ENCODE results near the gene SNX21. TPM values are rescaled to one million over a fixed set of nuclear protein-coding genes. Genes with fewer than 3 reads are reported as not detected.

The SNX21 gene
- total RNA-seq, 4 donors from 2014 or later = 36.7 to 222 (median 63.0) TPM

DNA sequence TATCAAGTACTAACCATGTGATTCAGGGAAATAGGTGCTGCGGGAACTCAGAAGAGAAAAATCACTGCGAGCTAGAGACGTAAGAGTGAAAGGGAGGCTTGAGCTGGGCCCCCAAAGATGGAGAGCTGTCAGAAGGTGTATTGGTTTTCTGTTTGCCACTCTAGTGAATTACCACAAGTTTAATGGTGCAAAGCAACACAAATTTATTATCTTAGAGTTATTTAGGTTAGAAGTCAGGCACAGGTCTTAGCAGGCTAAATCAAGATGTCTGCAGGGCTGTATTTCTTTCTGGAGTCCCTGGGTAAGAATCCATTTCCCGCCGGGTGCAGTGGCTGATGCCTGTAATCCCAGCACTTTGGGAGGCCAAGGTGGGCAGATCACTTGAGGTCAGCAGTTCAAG is 26.3 kb downstream of the SNX21 start:
- peaks cover 13 to 73% (median 36%) of the 10 kb centered on the region in 4 donors for H3K4me1 ChIP-seq
- H3K4me3 ChIP-seq = no peak overlapping the region
- H3K27me3 ChIP-seq = no peaks in the 10 kb centered on the region
- no peaks in the 10 kb centered on the region for H3K9me3 ChIP-seq
- TF ChIP-seq CTCF (IDR thresholded peaks at IDR 0.05) (no peak), POLR2A (IDR thresholded peaks at IDR 0.05) (no peak), EP300 (IDR thresholded peaks at IDR 0.05; ENCODE audit: low read depth) (no peak), POLR2AphosphoS5 (IDR thresholded peaks at IDR 0.05) (no peak)
- no peak overlapping the region for H3K27ac ChIP-seq
- in situ Hi-C loops (cut with MboI; ENCODE audit: low pct_ligation_motif_present in 1 of 4, low pct_unique_long_range_greater_than_20kb in 1 of 4, low sequenced_read_pairs in 3 of 4) = no loop called here
- WGBS, 2 donors (ENCODE audit: low coverage in 1 of 2) = 95 to 98% methylated on average over 3 to 5 of the region's 5 CpGs
- no peak for DNase-seq
- intact Hi-C loops (cut with DNase I; ENCODE audit: low total_unique reads) = no loop called here
- no peaks in the 10 kb centered on the region for H3K36me3 ChIP-seq

- H3K4me1 ChIP-seq = peaks cover 7 to 65% (median 34%) of the 10 kb centered on the region in 4 donors
- intact Hi-C loops (cut with DNase I; ENCODE audit: low total_unique reads) = no loop called here
- no peak for TF ChIP-seq POLR2AphosphoS5 (IDR thresholded peaks at IDR 0.05)
- in situ Hi-C loops (cut with MboI; ENCODE audit: low pct_ligation_motif_present in 1 of 4, low pct_unique_long_range_greater_than_20kb in 1 of 4, low sequenced_read_pairs in 3 of 4) = no loop called here
- H3K27ac ChIP-seq = peak overlapping the region; percentile 52 to 63 (median 58)
- 66 to 68% methylated on average over 6 to 7 of the region's 7 CpGs for WGBS, 2 donors (ENCODE audit: low coverage in 1 of 2)
- DNase-seq = no peak
- H3K4me3 ChIP-seq = no peak overlapping the region
- H3K36me3 ChIP-seq = no peaks in the 10 kb centered on the region
- H3K27me3 ChIP-seq = no peaks in the 10 kb centered on the region
- no peaks in the 10 kb centered on the region for H3K9me3 ChIP-seq
Observed at GRCh38 chr20:45860560-45861220, 27.1 kb downstream of the SNX21 start.

DNA sequence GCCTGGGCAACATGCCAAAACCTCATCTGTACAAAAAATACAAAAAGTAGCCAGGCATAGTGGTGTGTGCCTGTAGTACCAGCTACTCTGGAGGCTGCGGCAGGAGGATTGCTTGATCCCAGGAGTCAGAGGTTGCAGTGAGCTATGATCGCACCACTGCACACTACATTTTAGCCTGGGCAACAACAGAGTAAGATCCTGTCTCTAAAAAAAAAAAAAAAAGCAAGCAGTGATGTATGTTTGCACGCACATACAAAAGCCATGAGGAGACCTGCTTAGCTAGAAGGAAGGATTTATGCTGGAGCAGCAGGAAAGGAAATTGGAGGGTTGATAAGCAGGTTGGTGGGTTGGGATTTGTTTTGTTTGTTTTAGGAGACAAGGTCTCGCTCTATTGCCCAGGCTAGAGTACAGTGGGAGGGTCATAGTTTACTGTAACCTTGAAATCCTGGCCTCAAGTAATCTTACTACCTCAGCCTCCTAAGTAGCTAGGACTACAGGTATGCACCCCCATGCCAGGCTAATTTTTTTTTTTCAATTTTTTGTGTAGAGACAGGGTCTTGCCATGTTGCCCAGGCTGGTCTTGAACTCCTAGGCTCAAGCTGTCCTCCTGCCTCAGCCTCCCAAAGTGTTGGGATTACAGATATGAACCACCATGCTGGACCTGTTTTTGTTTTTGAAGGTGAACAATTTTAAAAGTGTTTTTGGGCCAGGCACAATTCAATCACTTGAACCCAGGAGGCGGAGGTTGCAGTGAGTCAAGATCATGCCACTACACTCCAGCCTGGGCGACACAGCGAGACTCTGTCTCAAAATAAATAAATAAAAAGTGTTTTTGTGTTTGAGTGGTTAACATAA is 27.8 kb downstream of the SNX21 start:
- no peak for DNase-seq
- intact Hi-C loops (cut with DNase I; ENCODE audit: low total_unique reads) (no loop called here), in situ Hi-C loops (cut with MboI; ENCODE audit: low pct_ligation_motif_present in 1 of 4, low pct_unique_long_range_greater_than_20kb in 1 of 4, low sequenced_read_pairs in 3 of 4) (no loop called here)
- Histone ChIP-seq H3K27ac (peak overlapping the region; percentile 52 to 63 (median 58)), H3K4me3 (no peak overlapping the region), H3K4me1 (peaks cover 0 to 64% (median 30%) of the 10 kb centered on the region in 4 donors), H3K27me3 (no peaks in the 10 kb centered on the region), H3K9me3 (no peaks in the 10 kb centered on the region), H3K36me3 (no peaks in the 10 kb centered on the region)
- TF ChIP-seq CTCF (IDR thresholded peaks at IDR 0.05) = no peak
- TF ChIP-seq POLR2AphosphoS5 (IDR thresholded peaks at IDR 0.05) = no peak
- TF ChIP-seq EP300 (IDR thresholded peaks at IDR 0.05; ENCODE audit: low read depth) = no peak
- TF ChIP-seq POLR2A (IDR thresholded peaks at IDR 0.05) = no peak
- WGBS, 2 donors (ENCODE audit: low coverage in 1 of 2) = 69 to 83% methylated on average over 6 to 7 of the region's 7 CpGs

- peak overlapping the region in 2 of 4 donors; percentile 5 to 53 for H3K27ac ChIP-seq
- DNase-seq = no peak
- intact Hi-C loops (cut with DNase I; ENCODE audit: low total_unique reads) = no loop called here
- no peaks in the 10 kb centered on the region for H3K36me3 ChIP-seq
- in situ Hi-C loops (cut with MboI; ENCODE audit: low pct_ligation_motif_present in 1 of 4, low pct_unique_long_range_greater_than_20kb in 1 of 4, low sequenced_read_pairs in 3 of 4) = no loop called here
- no peaks in the 10 kb centered on the region for H3K27me3 ChIP-seq
- TF ChIP-seq CTCF (IDR thresholded peaks at IDR 0.05) (no peak), POLR2AphosphoS5 (IDR thresholded peaks at IDR 0.05) (no peak), POLR2A (IDR thresholded peaks at IDR 0.05) (no peak), EP300 (IDR thresholded peaks at IDR 0.05; ENCODE audit: low read depth) (no peak)
- H3K4me1 ChIP-seq = peaks cover 0 to 67% (median 21%) of the 10 kb centered on the region in 4 donors
- H3K9me3 ChIP-seq = no peaks in the 10 kb centered on the region
- H3K4me3 ChIP-seq = no peak overlapping the region
- 84 to 88% methylated on average over 4 to 7 of the region's 7 CpGs for WGBS, 2 donors (ENCODE audit: low coverage in 1 of 2)
Observed at GRCh38 chr20:45863543-45864470, 30.2 kb downstream of the SNX21 start.
